Astrocyte (in vitro differentiated cells and primary cell): Measurements from ENCODE around the gene STXBP2. TPM values are rescaled to one million over a fixed set of nuclear protein-coding genes. Genes with fewer than 3 reads are reported as not detected.

Experiments used
- DNase-seq: peaks from one replicate; pipeline ENCODE4 v3.0.0-alpha.2; 2010; ENCODE audit warnings: low read depth
- FAIRE-seq: peaks from 2 replicates; lab custom pipeline; 2011; peaks lifted over from hg19 to GRCh38; lab: Jason Lieb, UNC
- H2AFZ ChIP-seq: 2 replicates; pipeline ENCODE4 v1.6.0; 2012; ENCODE audit warnings: low read depth, low read length, inconsistent platforms
- H3K27ac ChIP-seq: 2 replicates; pipeline ENCODE4 v1.5.1; 2011; ENCODE audit warnings: low read depth, low read length, inconsistent platforms
- H3K27me3 ChIP-seq: 2 replicates; pipeline ENCODE4 v1.6.0; 2011; ENCODE audit warnings: low read length, inconsistent platforms; ENCODE audit not compliant: insufficient read depth
- H3K36me3 ChIP-seq: 2 replicates; pipeline ENCODE4 v1.5.1; 2011; ENCODE audit warnings: low read length, inconsistent platforms; ENCODE audit not compliant: insufficient read depth
- H3K4me1 ChIP-seq: 2 replicates; pipeline ENCODE4 v1.5.1; 2011; ENCODE audit warnings: low read length, inconsistent platforms; ENCODE audit not compliant: insufficient read depth
- H3K4me2 ChIP-seq: 2 replicates; pipeline ENCODE4 v1.6.0; 2012; ENCODE audit warnings: low read length, inconsistent platforms
- H3K4me3 ChIP-seq: 2 replicates; pipeline ENCODE4 v1.5.1; 2011; ENCODE audit warnings: low read depth, mild to moderate bottlenecking, low read length, inconsistent platforms; ENCODE audit not compliant: insufficient read depth
- H3K79me2 ChIP-seq: 2 replicates; pipeline ENCODE4 v1.6.0; 2012; ENCODE audit warnings: mild to moderate bottlenecking, low read length, inconsistent platforms; ENCODE audit not compliant: insufficient read depth
- H3K9ac ChIP-seq: 2 replicates; pipeline ENCODE4 v1.6.0; 2012; ENCODE audit warnings: mild to moderate bottlenecking, low read length, inconsistent platforms
- H3K9me3 ChIP-seq: 2 replicates; pipeline ENCODE4 v1.5.1; 2012; ENCODE audit warnings: low read depth, mild to moderate bottlenecking, low read length, inconsistent platforms; ENCODE audit not compliant: insufficient read depth
- H4K20me1 ChIP-seq: 2 replicates; pipeline ENCODE4 v1.6.0; 2012; ENCODE audit warnings: low read length, inconsistent platforms; ENCODE audit not compliant: insufficient read depth
- H3K27ac Mint-ChIP-seq: one replicate; pipeline ENCODE4 v1.8.0; 2021; ENCODE audit warnings: mild to moderate bottlenecking, mixed read lengths; ENCODE audit not compliant: unreplicated experiment
- H3K27me3 Mint-ChIP-seq: one replicate; pipeline ENCODE4 v1.8.0; 2021; ENCODE audit warnings: low read depth, mixed read lengths; ENCODE audit not compliant: unreplicated experiment
- H3K36me3 Mint-ChIP-seq: one replicate; pipeline ENCODE4 v1.8.0; 2021; ENCODE audit warnings: low read depth, mixed read lengths; ENCODE audit not compliant: unreplicated experiment
- H3K4me1 Mint-ChIP-seq: one replicate; pipeline ENCODE4 v1.8.0; 2021; ENCODE audit warnings: low read depth, mixed read lengths; ENCODE audit not compliant: unreplicated experiment
- H3K4me3 Mint-ChIP-seq: one replicate; pipeline ENCODE4 v1.8.0; 2021; ENCODE audit warnings: mild to moderate bottlenecking, moderate library complexity, mixed read lengths; ENCODE audit not compliant: unreplicated experiment
- H3K9me3 Mint-ChIP-seq: one replicate; pipeline ENCODE4 v1.8.0; 2021; ENCODE audit warnings: mild to moderate bottlenecking, mixed read lengths; ENCODE audit not compliant: unreplicated experiment
- CTCF ChIP-seq: IDR thresholded peaks from 2 replicates; pipeline ENCODE4 v1.5.1; 2011; ENCODE audit warnings: low read depth, mild to moderate bottlenecking, inconsistent platforms, low read length, moderate library complexity; ENCODE audit not compliant: insufficient read depth
- EZH2 ChIP-seq: IDR thresholded peaks from 2 replicates; pipeline ENCODE4 v1.6.1; 2012; ENCODE audit warnings: mild to moderate bottlenecking, low read length, inconsistent platforms; ENCODE audit not compliant: insufficient read depth
- total RNA-seq: library from RNA; stranded (reverse); gene quantifications from 2 replicates; pipeline ENCODE4 v1.2.1, GENCODE V29; 2021

Gene STXBP2
- total RNA-seq, 1 donor from 2014 or later = 49.6 TPM

GRCh38 chr19:7595466-7596133, 41.3 kb upstream of the STXBP2 start, which contains the start of gene CAMSAP3:
Gene CAMSAP3 (plus strand): TSS chr19:7595863. CDS start chr19:7596003, 140 bp downstream.
- no peak for DNase-seq
- Mint-ChIP-seq H3K4me3 (peak within 1 kb of the TSS; percentile 79), H3K27ac (no peak within 1 kb of the TSS), H3K4me1 (no peaks in the 10 kb centered on the region), H3K27me3 (peaks cover 27% of the 10 kb centered on the region), H3K36me3 (no peaks in the 10 kb centered on the region), H3K9me3 (no peaks in the 10 kb centered on the region)
- no peaks in the 10 kb centered on the region for H3K79me2 ChIP-seq
- no peaks in the 10 kb centered on the region for H3K4me1 ChIP-seq
- peak within 1 kb of the TSS; percentile 58 for H3K4me2 ChIP-seq
- H3K9ac ChIP-seq = no peak within 1 kb of the TSS
- no peak within 1 kb of the TSS for H3K4me3 ChIP-seq
- no peaks in the 10 kb centered on the region for H4K20me1 ChIP-seq
- H2AFZ ChIP-seq = no peak within 1 kb of the TSS
- no peak for FAIRE-seq
- H3K9me3 ChIP-seq = no peaks in the 10 kb centered on the region
- peaks cover 21% of the 10 kb centered on the region for H3K27me3 ChIP-seq
- TF ChIP-seq CTCF (no peak), EZH2 (peak; percentile 80)
- no peaks in the 10 kb centered on the region for H3K36me3 ChIP-seq
- no peak within 1 kb of the TSS for H3K27ac ChIP-seq

GRCh38 chr19:7596211-7596937, 40.5 kb upstream of the STXBP2 start:
- no peaks in the 10 kb centered on the region for H3K9me3 ChIP-seq
- FAIRE-seq (no peak), DNase-seq (no peak)
- no peak overlapping the region for H2AFZ ChIP-seq
- no peak overlapping the region for H3K27ac ChIP-seq
- Mint-ChIP-seq H3K27me3 (peaks cover 27% of the 10 kb centered on the region), H3K36me3 (no peaks in the 10 kb centered on the region), H3K4me1 (no peaks in the 10 kb centered on the region), H3K9me3 (no peaks in the 10 kb centered on the region), H3K27ac (no peak overlapping the region), H3K4me3 (peak overlapping the region; percentile 73)
- no peaks in the 10 kb centered on the region for H3K79me2 ChIP-seq
- H3K4me2 ChIP-seq = no peak overlapping the region
- H3K4me3 ChIP-seq = no peak overlapping the region
- peaks cover 21% of the 10 kb centered on the region for H3K27me3 ChIP-seq
- H4K20me1 ChIP-seq = no peaks in the 10 kb centered on the region
- no peak overlapping the region for H3K9ac ChIP-seq
- H3K36me3 ChIP-seq = no peaks in the 10 kb centered on the region
- TF ChIP-seq EZH2 (peak; percentile 95), CTCF (no peak)
- no peaks in the 10 kb centered on the region for H3K4me1 ChIP-seq
